ENCODE data around the gene RAB8A. TPM values are rescaled to one million over a fixed set of nuclear protein-coding genes. Genes with fewer than 3 reads are reported as not detected.
A peak's percentile ranks its signal among the peaks of the same experiment; 100 is the strongest.

Gene RAB8A
- total and polyA plus RNA-seq, 4 donors, result 38.0 to 52.0 (median 44.3) TPM

- Histone ChIP-seq H3K36me3 (ENCODE audit: control insufficient read depth in 4 of 4, insufficient read depth in 3 of 4, low read depth in 1 of 4, low read length in 3 of 4) (no peaks in the 10 kb centered on the region), H3K27ac (ENCODE audit: low read depth in 1 of 2, low read length in 2 of 2) (peak within 1 kb of the TSS; percentile 14 to 55), H3K27me3 (ENCODE audit: control insufficient read depth in 4 of 4, insufficient read depth in 4 of 4, low read length in 3 of 4) (no peaks in the 10 kb centered on the region), H3K9me3 (ENCODE audit: control insufficient read depth in 4 of 4, low read length in 3 of 4) (no peaks in the 10 kb centered on the region), H3K4me1 (ENCODE audit: control insufficient read depth in 4 of 4, insufficient read depth in 4 of 4, low read length in 3 of 4) (no peaks in the 10 kb centered on the region), H3K4me3 (ENCODE audit: low read depth in 1 of 3, low read length in 3 of 3) (no peak within 1 kb of the TSS), H3K9ac (ENCODE audit: low read depth in 1 of 2, low read length in 2 of 2) (peak within 1 kb of the TSS in 1 of 2 donors; percentile 3)
- TF ChIP-seq MAX (IDR thresholded peaks at IDR 0.05), result no peak
- TF ChIP-seq FOXA1 (IDR thresholded peaks at IDR 0.05), result no peak
- no peak for TF ChIP-seq GABPA (IDR thresholded peaks at IDR 0.05 in 1 of 2, conservative IDR thresholded peaks at IDR 0.05 in 1 of 2)
- TF ChIP-seq RXRA (IDR thresholded peaks at IDR 0.05), result no peak
- TF ChIP-seq SP1 (IDR thresholded peaks at IDR 0.05), result no peak
- no peak for TF ChIP-seq EGR1 (IDR thresholded peaks at IDR 0.05; ENCODE audit: low read depth in 2 of 2)
- no peak for TF ChIP-seq FOXA2 (IDR thresholded peaks at IDR 0.05)
- TF ChIP-seq HNF4G (IDR thresholded peaks at IDR 0.05), result no peak
- TF ChIP-seq NR2F2 (IDR thresholded peaks at IDR 0.05), result no peak
- TF ChIP-seq REST (IDR thresholded peaks at IDR 0.05), result no peak
- no peak for TF ChIP-seq CTCF (IDR thresholded peaks at IDR 0.05; ENCODE audit: low read depth, low read length, missing input control)
- TF ChIP-seq YY1 (IDR thresholded peaks at IDR 0.05), result no peak
- no peak for TF ChIP-seq RAD21 (IDR thresholded peaks at IDR 0.05)
- DNase-seq (ENCODE audit: low spot score), result no peak
- 49% methylated on average over 13 of the region's 13 CpGs for WGBS
Observed at GRCh38 chr19:16143399-16144215, 31.9 kb downstream of the RAB8A start, which contains the start of gene HSH2D. Gene HSH2D (plus strand): TSS chr19:16143685. CDS start chr19:16148751, 5,066 bp downstream.

GRCh38 chr19:16144216-16144581, 32.5 kb downstream of the RAB8A start:
- no peaks in the 10 kb centered on the region for H3K9me3 ChIP-seq (ENCODE audit: control insufficient read depth in 4 of 4, low read length in 3 of 4)
- peak overlapping the region in 1 of 2 donors; percentile 3 for H3K9ac ChIP-seq (ENCODE audit: low read depth in 1 of 2, low read length in 2 of 2)
- no peaks in the 10 kb centered on the region for H3K36me3 ChIP-seq (ENCODE audit: control insufficient read depth in 4 of 4, insufficient read depth in 3 of 4, low read depth in 1 of 4, low read length in 3 of 4)
- TF ChIP-seq GABPA (IDR thresholded peaks at IDR 0.05 in 1 of 2, conservative IDR thresholded peaks at IDR 0.05 in 1 of 2), result no peak
- 64% methylated on average over 1 of the region's 1 CpG for WGBS
- H3K27me3 ChIP-seq (ENCODE audit: control insufficient read depth in 4 of 4, insufficient read depth in 4 of 4, low read length in 3 of 4), result no peaks in the 10 kb centered on the region
- no peak for DNase-seq (ENCODE audit: low spot score)
- H3K4me1 ChIP-seq (ENCODE audit: control insufficient read depth in 4 of 4, insufficient read depth in 4 of 4, low read length in 3 of 4), result no peaks in the 10 kb centered on the region
- H3K4me3 ChIP-seq (ENCODE audit: low read depth in 1 of 3, low read length in 3 of 3), result no peak overlapping the region
- H3K27ac ChIP-seq (ENCODE audit: low read depth in 1 of 2, low read length in 2 of 2), result peak overlapping the region in 1 of 2 donors; percentile 5
